KMS-11 (cell line): ENCODE results near the gene STARD13.

Source experiments
- H2AFZ ChIP-seq: fragments of 200-600 bp; sonication (generic); 2 replicates; pipeline ENCODE4 v1.6.1; 2016; ENCODE audit warnings: antibody characterized with exemption, mixed run types, low read depth
- H3K27ac ChIP-seq: fragments of 200-600 bp; sonication (generic); 2 replicates; pipeline ENCODE4 v1.6.1; 2016; ENCODE audit warnings: mild to moderate bottlenecking, mixed run types
- H3K27me3 ChIP-seq: fragments of 200-600 bp; sonication (generic); 2 replicates; pipeline ENCODE4 v1.6.1; 2017; ENCODE audit warnings: mild to moderate bottlenecking, low read depth, mixed run types, moderate library complexity; ENCODE audit not compliant: insufficient read depth
- H3K36me3 ChIP-seq: fragments of 200-600 bp; sonication (generic); 2 replicates; pipeline ENCODE4 v1.6.1; 2017; ENCODE audit warnings: mild to moderate bottlenecking, mixed run types; ENCODE audit not compliant: insufficient read depth
- H3K4me1 ChIP-seq: fragments of 200-600 bp; sonication (generic); 2 replicates; pipeline ENCODE4 v1.6.1; 2016; ENCODE audit warnings: mild to moderate bottlenecking, low read depth, mixed run types; ENCODE audit not compliant: poor library complexity, severe bottlenecking
- H3K4me2 ChIP-seq: fragments of 200-600 bp; sonication (generic); 2 replicates; pipeline ENCODE4 v1.7.0; 2016; ENCODE audit warnings: mild to moderate bottlenecking, mixed run types
- H3K4me3 ChIP-seq: fragments of 200-600 bp; sonication (generic); IDR thresholded peaks from 2 replicates; pipeline ENCODE4 v1.6.1; 2017; ENCODE audit warnings: low read depth, low read length, mixed read lengths; ENCODE audit not compliant: insufficient read depth
- H3K79me2 ChIP-seq: fragments of 200-600 bp; sonication (generic); 2 replicates; pipeline ENCODE4 v1.6.1; 2016; ENCODE audit warnings: low read depth, mixed run types; ENCODE audit not compliant: insufficient read depth
- H3K9ac ChIP-seq: fragments of 200-600 bp; sonication (generic); 2 replicates; pipeline ENCODE4 v1.6.1; 2016; ENCODE audit warnings: mild to moderate bottlenecking, mixed run types
- H4K20me1 ChIP-seq: fragments of 200-600 bp; sonication (generic); 2 replicates; pipeline ENCODE4 v1.6.1; 2016; ENCODE audit warnings: mild to moderate bottlenecking, mixed run types; ENCODE audit not compliant: insufficient read depth
- CTCF ChIP-seq: fragments of 200-600 bp; sonication (generic); conservative IDR thresholded peaks from 2 replicates; pipeline ENCODE4 v1.6.1; 2017; ENCODE audit warnings: low read depth, mild to moderate bottlenecking, antibody characterized with exemption, low read length, moderate library complexity, mixed read lengths

STARD13 gene

DNA sequence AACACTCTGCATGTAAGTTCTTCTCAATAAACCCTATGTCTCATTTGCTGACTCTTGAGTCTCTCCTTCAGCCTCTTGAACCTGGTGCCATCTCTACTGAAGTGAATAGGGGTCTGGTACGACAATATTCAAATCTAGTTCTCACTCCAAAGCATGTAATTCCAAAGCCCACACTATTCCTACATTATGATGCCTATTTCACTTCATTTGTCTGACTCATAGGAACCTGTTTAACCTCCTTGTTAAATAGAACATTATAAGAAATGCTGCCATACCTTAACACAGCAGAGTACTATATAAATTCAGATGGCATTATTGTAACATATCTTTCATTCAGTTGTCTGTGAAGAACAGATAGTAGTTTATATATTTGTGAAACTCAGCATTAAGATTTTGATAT, 67.1 kb downstream of the STARD13 start:
- Histone ChIP-seq H3K9ac (no peak overlapping the region), H3K4me3 (no peak overlapping the region), H3K27ac (no peak overlapping the region), H3K4me1 (no peaks in the 10 kb centered on the region), H2AFZ (no peak overlapping the region), H3K4me2 (no peak overlapping the region), H4K20me1 (no peaks in the 10 kb centered on the region), H3K36me3 (no peaks in the 10 kb centered on the region), H3K79me2 (no peaks in the 10 kb centered on the region), H3K27me3 (no peaks in the 10 kb centered on the region)
- TF ChIP-seq CTCF, result no peak

DNA sequence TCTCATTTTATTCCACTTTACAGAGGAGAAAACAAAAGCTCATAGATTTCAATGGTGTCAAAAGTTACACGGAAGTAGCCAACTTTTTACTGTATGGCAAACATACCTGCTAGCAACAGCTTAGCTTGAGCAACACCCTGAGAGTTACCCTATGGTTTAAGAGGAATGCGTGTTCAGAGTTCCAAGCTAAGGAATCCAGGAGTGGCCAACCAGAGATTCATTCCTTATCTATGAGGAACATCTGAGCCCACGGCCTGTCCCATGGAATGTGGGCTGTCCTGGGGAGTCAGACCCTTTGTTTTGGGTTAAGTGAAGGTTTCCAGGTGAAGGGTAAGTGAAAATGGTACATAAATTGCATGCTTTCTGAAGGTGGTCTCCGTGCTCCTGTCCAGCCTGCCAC, 67.5 kb downstream of the STARD13 start:
- H3K27me3 ChIP-seq, result no peaks in the 10 kb centered on the region
- H2AFZ ChIP-seq, result no peak overlapping the region
- H4K20me1 ChIP-seq, result no peaks in the 10 kb centered on the region
- no peak overlapping the region for H3K4me3 ChIP-seq
- no peak overlapping the region for H3K4me2 ChIP-seq
- H3K27ac ChIP-seq, result no peak overlapping the region
- no peaks in the 10 kb centered on the region for H3K79me2 ChIP-seq
- H3K4me1 ChIP-seq, result no peaks in the 10 kb centered on the region
- H3K36me3 ChIP-seq, result no peaks in the 10 kb centered on the region
- no peak for TF ChIP-seq CTCF
- H3K9ac ChIP-seq, result no peak overlapping the region

GRCh38 chr13:33217256-33217655, 68.3 kb downstream of the STARD13 start:
- Histone ChIP-seq H3K4me2 (no peak overlapping the region), H3K9ac (no peak overlapping the region), H3K4me1 (no peaks in the 10 kb centered on the region), H3K27me3 (no peaks in the 10 kb centered on the region), H4K20me1 (no peaks in the 10 kb centered on the region), H3K27ac (no peak overlapping the region), H3K36me3 (no peaks in the 10 kb centered on the region), H3K79me2 (no peaks in the 10 kb centered on the region), H2AFZ (no peak overlapping the region), H3K4me3 (no peak overlapping the region)
- TF ChIP-seq CTCF, result no peak

- H3K4me1 ChIP-seq, result no peaks in the 10 kb centered on the region
- no peak overlapping the region for H3K9ac ChIP-seq
- no peaks in the 10 kb centered on the region for H3K27me3 ChIP-seq
- no peaks in the 10 kb centered on the region for H3K79me2 ChIP-seq
- H4K20me1 ChIP-seq, result no peaks in the 10 kb centered on the region
- no peak overlapping the region for H2AFZ ChIP-seq
- no peak overlapping the region for H3K4me3 ChIP-seq
- H3K36me3 ChIP-seq, result no peaks in the 10 kb centered on the region
- no peak overlapping the region for H3K27ac ChIP-seq
- no peak overlapping the region for H3K4me2 ChIP-seq
- no peak for TF ChIP-seq CTCF
Measured at GRCh38 chr13:33213797-33214196, 71.8 kb downstream of the STARD13 start.
